ENCODE measurements around the gene GPR87. TPM values are rescaled to one million over a fixed set of nuclear protein-coding genes. Genes with fewer than 3 reads are reported as not detected.

GPR87 gene
- total RNA-seq, 1 donor from 2014 or later, result 16.7 TPM

Other genes with a start within 250 kb of the GPR87 start
- 1.3 and 1.8 TPM in 2 replicates for gene MED12L, start 231.2 kb downstream of the GPR87 start, total RNA-seq
- not detected in 2 replicates for gene GPR171, start 113.6 kb downstream of the GPR87 start, total RNA-seq
- not detected in 2 replicates for gene P2RY14, start 38.3 kb downstream of the GPR87 start, total RNA-seq
- 0.13 TPM in 1 of 2 replicates, not detected in the other for gene P2RY13, start 12.7 kb upstream of the GPR87 start, total RNA-seq
- gene P2RY12, start 67.9 kb upstream of the GPR87 start, total RNA-seq, result not detected in 2 replicates
- gene IGSF10, start 144.2 kb upstream of the GPR87 start, total RNA-seq, result under 0.01 TPM in 1 of 2 replicates, not detected in the other

Data from kidney epithelial cell (primary cell).